C4-2B (cell line): ENCODE measurements around the gene DDX24.

Experiments used
- CTCF ChIP-seq: fragments of 450-650 bp; conservative IDR thresholded peaks from 2 replicates; pipeline ENCODE4 v1.5.1; 2017; ENCODE audit warnings: mild to moderate bottlenecking
- ZFX ChIP-seq: fragments of 450-650 bp; IDR thresholded peaks from 2 replicates; pipeline ENCODE4 v1.6.1; 2017

- TF ChIP-seq CTCF (no peak), ZFX (no peak)
Measured at GRCh38 chr14:94026889-94027469, 54.0 kb downstream of the DDX24 start.
